ENCODE results near the gene TAC4. TPM values are rescaled to one million over a fixed set of nuclear protein-coding genes. Genes with fewer than 3 reads are reported as not detected.

The TAC4 gene
- total and polyA plus RNA-seq, 2 of the 13 experiments (the other 11 are each of a cell fraction or from before 2014, with no cell fraction given), result not detected

GRCh38 chr17:49861150-49861884 lies 13.4 kb upstream of the TAC4 start (continued):
- TF ChIP-seq FOXK2 (IDR thresholded peaks at IDR 0.05) (0 out of 2 replicates have a peak, but pooled peaks have one; percentile 8), MXD4 (CRISPR knock-in tag; IDR thresholded peaks at IDR 0.05) (0 out of 2 replicates have a peak, but pooled peaks have one; percentile 47), SP5 (CRISPR knock-in tag; IDR thresholded peaks at IDR 0.05; ENCODE audit: borderline replicate concordance, low read depth) (no peak), TEAD3 (CRISPR knock-in tag; optimal IDR thresholded peaks at IDR 0.05; ENCODE audit: borderline replicate concordance) (peak; percentile 59), HDAC6 (IDR thresholded peaks at IDR 0.05; ENCODE audit: low read depth, low read length) (no peak), THRA (CRISPR knock-in tag; IDR thresholded peaks at IDR 0.05; ENCODE audit: borderline replicate concordance) (0 out of 2 replicates have a peak, but pooled peaks have one; percentile 24), ZMYM3 (CRISPR knock-in tag; IDR thresholded peaks at IDR 0.05) (0 out of 2 replicates have a peak, but pooled peaks have one; percentile 26), ISL2 (CRISPR knock-in tag; IDR thresholded peaks at IDR 0.05) (peak; percentile 32; the same call in 1 of the 2 replicates), CENPX (CRISPR knock-in tag; IDR thresholded peaks at IDR 0.05) (no peak), SOX6 (IDR thresholded peaks at IDR 0.05) (no peak), SOX6 (CRISPR knock-in tag; IDR thresholded peaks at IDR 0.05) (peak; percentile 34; the same call in 1 of the 2 replicates), AKAP8 (CRISPR knock-in tag; IDR thresholded peaks at IDR 0.05) (0 out of 2 replicates have a peak, but pooled peaks have one; percentile 22), ZNF142 (CRISPR knock-in tag; IDR thresholded peaks at IDR 0.05) (no peak), SALL1 (CRISPR knock-in tag; IDR thresholded peaks at IDR 0.05) (peak; percentile 85), EEA1 (CRISPR knock-in tag; IDR thresholded peaks at IDR 0.05; ENCODE audit: borderline replicate concordance) (no peak), ZNF451 (CRISPR knock-in tag; IDR thresholded peaks at IDR 0.05) (no peak)
- TF ChIP-seq, protein P1, sequence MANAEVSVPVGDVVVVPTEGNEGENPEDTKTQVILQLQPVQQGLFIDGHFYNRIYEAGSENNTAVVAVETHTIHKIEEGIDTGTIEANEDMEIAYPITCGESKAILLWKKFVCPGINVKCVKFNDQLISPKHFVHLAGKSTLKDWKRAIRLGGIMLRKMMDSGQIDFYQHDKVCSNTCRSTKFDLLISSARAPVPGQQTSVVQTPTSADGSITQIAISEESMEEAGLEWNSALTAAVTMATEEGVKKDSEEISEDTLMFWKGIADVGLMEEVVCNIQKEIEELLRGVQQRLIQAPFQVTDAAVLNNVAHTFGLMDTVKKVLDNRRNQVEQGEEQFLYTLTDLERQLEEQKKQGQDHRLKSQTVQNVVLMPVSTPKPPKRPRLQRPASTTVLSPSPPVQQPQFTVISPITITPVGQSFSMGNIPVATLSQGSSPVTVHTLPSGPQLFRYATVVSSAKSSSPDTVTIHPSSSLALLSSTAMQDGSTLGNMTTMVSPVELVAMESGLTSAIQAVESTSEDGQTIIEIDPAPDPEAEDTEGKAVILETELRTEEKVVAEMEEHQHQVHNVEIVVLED (CRISPR knock-in tag; IDR thresholded peaks at IDR 0.05; ENCODE audit: borderline replicate concordance), result peak; percentile 54; the same call in 1 of the 2 replicates
- TF ChIP-seq, protein P2, sequence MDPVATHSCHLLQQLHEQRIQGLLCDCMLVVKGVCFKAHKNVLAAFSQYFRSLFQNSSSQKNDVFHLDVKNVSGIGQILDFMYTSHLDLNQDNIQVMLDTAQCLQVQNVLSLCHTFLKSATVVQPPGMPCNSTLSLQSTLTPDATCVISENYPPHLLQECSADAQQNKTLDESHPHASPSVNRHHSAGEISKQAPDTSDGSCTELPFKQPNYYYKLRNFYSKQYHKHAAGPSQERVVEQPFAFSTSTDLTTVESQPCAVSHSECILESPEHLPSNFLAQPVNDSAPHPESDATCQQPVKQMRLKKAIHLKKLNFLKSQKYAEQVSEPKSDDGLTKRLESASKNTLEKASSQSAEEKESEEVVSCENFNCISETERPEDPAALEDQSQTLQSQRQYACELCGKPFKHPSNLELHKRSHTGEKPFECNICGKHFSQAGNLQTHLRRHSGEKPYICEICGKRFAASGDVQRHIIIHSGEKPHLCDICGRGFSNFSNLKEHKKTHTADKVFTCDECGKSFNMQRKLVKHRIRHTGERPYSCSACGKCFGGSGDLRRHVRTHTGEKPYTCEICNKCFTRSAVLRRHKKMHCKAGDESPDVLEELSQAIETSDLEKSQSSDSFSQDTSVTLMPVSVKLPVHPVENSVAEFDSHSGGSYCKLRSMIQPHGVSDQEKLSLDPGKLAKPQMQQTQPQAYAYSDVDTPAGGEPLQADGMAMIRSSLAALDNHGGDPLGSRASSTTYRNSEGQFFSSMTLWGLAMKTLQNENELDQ (CRISPR knock-in tag; IDR thresholded peaks at IDR 0.05; ENCODE audit: borderline replicate concordance), result no peak

All from HepG2 (cell line).